Fibroblast of peridontal ligament (primary cell): ENCODE measurements around the gene LGR6.

Experiments
- DNase-seq: peaks from one replicate; pipeline ENCODE4 v3.0.0-alpha.2; 2010; ENCODE audit errors: extremely low read depth

The LGR6 gene

DNA sequence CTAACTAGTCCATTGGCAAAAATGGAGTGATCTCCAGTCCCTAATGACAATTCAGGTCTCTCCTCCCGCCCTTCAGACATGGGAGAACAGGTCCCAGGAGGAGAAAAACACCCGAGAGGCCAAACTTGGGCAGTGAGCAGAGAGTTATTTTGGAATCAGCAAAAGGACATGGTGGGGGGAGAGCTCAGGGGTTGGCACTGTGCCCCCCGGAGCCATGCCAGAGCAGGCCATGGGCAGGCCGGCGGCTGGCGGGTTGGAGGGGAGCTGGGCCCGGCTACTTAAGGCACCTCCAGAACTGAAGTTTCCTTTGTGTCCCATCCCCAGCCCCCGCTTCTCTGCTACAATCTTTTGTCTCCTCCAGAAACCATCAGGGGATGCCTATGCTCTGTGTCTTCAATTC, 7.1 kb downstream of the LGR6 start:
- DNase-seq: no peak

- DNase-seq: no peak
Observed at GRCh38 chr1:202201266-202201665, 7.7 kb downstream of the LGR6 start.

- DNase-seq: no peak
Observed at GRCh38 chr1:202201971-202202370, 8.4 kb downstream of the LGR6 start.

DNA sequence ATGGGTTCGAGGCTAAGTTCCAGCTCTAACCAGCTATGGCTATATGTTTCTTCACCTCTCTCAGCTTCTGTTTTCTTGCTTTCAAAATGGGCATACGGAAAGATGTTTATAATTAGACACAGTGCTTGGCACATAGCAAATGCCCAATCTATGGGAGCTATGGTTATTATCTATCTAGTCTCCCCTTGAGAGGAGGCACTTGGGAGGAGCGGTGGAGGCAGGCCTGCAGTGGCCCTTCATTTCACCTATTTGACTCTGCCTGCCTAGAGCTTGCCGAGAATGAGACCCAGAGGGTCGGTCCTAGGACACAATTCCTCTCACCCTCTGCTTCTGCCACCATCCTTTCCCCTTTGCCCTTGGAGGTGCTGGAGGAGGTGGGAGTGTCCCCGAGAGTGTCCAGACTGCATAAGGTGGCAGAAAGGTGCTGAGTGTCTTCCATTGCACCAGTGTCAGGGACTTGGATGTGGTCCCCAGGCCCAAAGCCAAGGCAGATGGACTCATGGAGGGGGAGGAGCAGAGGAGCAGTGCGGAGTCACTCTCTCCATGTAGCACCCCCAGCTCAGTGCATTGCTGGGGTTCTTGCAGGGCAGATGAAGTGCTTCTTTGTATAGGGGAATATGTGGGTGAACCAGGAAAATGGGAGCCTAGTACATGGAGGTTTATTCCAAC, 9.0 kb downstream of the LGR6 start:
- DNase-seq: no peak

DNA sequence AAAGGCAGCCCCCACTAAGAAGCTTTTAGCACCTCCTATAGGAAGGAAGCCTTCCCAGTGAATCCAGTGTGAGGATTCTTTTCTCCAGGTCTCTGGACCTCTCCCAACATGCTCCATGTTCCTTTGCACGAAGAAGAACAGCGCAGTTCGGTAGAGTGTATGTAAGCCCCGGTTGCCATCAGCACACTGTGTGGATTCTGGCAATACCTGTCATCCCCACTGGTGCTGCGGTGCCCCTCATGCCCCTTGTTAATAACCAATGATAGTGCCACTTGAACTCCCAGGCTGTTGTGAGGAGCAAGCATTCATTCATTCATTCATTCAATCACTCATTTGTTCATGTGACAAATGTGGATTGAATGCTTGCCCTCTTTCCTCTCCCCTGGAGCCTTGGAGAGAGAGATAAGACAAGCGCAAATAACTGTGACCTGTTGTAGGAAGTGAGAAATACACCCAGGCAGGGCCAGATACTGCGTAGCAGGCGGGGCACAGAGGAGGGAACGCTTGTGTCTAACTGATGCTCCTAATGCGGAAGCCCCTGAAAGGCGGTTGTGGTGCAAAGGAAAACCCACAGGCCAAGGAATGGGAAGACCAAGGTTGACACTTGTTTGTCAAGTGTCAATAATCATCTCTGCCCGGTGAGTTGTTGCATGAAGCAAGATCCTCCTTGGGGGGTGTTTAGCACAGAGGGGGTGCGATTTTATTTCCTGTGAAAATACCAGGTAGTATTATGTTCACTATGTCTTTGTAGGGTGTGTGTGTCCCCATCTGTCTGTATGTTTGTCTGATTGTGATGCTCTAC, 9.8 kb downstream of the LGR6 start:
- DNase-seq: no peak

DNA sequence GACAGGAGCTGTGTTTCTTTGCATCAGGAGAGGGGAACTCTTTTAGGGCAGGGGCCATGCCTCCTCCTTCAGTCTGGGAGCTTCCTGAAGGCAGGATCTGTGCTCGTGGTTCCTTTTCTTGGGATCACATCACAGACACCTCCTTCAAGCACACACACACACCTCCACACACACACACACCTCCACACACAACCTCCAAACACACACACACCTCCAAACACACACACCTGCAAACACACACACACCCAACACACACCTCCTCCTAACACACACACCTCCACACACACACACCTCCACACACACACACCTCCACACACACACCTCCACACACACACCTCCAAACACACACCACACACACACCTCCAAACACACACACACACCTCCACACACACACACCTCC, 10.5 kb downstream of the LGR6 start:
- no peak for DNase-seq

- DNase-seq: no peak
Observed at GRCh38 chr1:202205523-202206190, 12.1 kb downstream of the LGR6 start.

- DNase-seq: peak; percentile 73
Observed at GRCh38 chr1:202207292-202207691, 13.7 kb downstream of the LGR6 start.

DNA sequence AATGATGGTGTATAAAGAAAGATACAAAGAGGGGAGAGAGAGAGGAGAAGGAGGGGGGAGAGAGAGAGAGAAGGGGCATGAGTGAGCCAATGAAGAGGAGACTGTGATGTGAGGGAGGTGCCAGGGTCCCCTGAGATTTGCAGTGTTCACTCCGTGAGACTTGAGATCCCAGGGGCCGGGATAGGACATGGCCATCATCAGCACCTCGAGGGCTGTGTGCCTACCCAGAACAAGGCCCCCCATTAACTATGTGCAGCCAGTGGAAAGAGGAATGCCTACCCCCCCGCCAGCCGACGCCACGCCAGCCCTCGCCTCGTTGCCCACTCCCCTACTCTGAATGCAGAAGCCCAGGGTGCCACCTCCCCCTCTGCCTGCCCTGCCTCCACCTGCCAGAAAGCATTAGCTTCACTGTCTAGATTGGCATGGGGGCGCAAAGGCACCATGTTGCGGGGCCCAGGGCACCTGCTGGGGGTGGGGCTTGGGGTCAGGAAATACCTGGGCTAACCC, 14.8 kb downstream of the LGR6 start:
- DNase-seq: no peak

DNA sequence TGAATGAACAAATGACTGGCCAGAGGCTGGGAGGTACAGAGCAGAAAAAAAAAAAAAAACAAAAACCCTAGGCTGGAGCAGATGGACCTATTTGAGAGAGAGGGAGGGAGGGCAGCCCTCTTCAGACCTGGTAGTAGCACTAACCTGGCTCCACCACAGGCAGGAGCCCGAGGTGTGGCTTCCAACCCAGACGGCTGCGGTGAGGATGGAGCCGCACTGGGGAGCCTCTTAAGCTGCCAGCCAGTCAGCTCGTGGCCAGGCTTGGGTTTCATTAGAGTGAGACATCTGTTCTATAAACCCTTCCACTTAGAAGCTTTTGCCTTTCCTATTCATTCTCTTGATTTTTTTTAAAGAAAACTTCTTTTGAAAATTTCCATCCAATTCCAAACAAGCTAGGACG, 16.8 kb downstream of the LGR6 start:
- DNase-seq: peak; percentile 23

- DNase-seq: no peak
Observed at GRCh38 chr1:202210969-202211368, 17.4 kb downstream of the LGR6 start.

DNA sequence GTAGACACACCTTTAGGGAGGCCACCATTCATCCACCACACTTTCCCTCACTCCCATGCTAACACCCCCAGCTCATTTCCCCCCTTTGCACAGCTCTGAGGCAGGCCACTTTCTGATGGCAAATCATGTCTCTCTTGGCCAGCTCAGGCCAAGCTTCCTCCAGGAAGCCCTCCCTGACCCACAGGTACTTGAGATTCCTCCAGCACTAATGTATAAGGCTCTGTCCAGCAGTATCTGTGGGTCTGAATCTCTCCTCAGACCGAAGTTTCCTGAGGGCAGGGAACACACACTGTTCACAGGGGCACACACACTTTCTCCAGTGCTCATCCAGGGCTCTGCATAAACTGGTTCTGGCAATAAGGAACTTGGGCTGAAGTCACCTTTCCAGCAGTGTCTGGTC, 19.2 kb downstream of the LGR6 start:
- no peak for DNase-seq

DNA sequence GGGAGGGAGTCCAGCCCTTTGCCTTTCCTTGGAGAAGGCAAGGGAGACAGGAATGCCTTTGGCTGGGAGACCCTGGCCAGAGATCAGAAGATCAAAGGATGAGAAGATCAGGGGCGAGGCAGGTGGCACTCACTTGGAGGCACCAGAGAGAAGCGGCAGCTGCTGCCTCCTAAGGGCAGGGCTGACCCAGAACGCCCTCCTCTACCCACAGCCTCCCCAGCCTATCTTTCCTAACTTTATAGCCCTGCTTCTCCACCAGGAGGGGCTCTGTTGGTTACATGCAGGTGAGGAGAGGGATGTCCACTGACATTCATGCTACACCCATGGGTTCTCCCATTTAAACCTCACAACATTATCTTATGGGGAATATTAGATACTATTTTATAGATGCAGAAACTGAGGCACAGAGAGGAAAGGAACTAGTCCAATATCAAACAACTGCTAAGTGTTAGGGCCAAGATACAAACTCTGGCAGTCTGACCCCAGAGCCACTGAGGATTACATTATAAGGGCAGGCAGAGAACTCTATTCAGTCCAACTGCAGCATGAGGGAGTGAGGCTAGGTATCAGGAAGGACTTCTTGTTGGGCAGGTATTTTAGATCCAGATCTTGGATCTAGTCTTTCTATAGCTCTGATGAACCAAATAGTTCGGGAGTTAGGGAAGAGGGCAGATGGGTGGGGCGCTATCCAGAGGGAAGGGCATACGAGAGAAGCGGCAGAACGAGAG, 19.9 kb downstream of the LGR6 start:
- DNase-seq: no peak

DNA sequence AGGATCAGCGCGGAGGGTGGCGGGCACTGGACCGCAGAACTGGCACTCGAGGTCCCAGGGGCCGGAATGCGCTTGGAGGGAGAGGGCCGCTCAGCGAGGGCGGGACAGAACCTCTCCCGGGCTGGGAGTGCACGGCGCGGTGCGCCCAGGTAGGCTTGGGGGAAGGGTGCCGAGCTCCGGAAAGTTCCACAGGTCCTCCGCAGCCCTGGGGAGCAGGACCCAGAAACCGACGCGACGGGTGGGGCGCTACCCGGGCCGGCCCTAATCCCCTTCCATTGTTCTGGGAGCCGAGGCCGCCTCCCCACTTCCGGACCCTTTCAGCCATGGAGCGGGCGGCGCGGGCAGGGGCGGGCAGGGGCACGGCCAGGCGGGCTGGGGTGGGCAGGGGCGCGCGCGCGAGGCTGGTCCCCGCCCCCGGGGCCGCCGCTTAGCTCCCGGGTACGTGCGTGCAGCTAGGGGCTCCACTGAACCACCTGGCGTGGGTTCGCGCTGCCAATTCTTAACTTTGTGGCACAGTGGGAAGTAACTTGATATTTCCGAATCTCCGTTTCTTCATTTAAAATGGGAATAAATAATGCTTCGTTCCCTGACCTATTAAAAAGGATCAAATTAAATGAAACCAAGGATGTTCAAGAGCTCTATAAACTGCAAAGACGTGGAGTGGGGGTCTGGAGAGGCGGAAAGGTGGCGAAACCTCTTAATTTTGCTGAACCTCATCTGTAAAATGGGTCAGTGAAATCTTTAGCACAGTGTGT, 20.7 kb downstream of the LGR6 start:
- DNase-seq: no peak

- no peak for DNase-seq
Observed at GRCh38 chr1:202215472-202216130, 22.0 kb downstream of the LGR6 start.

DNA sequence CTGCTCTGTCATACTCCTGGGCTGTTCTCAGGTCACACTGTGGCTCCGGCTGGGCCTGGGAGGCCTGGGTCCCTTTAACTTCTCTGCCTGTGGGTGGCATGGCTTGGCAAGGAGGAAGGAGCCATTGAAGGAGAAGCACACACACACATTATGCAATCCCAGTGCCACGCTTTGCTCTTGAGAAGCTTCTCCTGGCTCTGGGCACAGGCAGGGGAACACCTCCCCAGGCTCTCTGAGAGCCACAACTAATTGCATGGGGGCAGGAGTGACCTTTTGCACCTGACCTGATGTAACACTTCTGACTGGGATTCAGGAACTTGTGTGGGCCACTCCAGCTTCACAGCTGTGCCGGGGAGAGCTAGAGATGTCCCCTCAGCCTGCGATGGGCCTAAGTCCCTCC, 23.1 kb downstream of the LGR6 start:
- no peak for DNase-seq

GRCh38 chr1:202217516-202217915, 23.9 kb downstream of the LGR6 start:
- DNase-seq: no peak

GRCh38 chr1:202217951-202218350, 24.4 kb downstream of the LGR6 start:
- no peak for DNase-seq

DNA sequence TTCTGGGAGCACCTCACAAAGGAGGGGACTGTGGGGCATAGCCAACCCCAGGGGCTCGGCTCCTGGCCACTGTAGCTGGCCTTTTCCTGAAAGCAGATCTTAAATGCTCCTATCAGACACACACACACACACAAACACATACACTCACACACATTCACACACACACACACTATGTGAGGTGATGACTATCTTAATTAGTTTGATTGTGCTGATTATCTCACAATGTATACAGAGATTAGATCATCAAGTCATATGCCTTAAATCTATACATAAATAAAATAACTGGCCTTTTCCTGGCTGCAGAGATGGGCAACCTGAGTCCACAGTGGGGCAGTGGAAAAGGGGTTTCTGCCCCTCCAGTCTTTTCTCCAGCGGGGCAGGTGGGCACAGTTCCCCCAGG, 27.1 kb downstream of the LGR6 start:
- no peak for DNase-seq
